LNCaP clone FGC (cell line): Measurements from ENCODE around the gene PRPF19.

Experiments
- DNase-seq: peaks from one replicate; pipeline ENCODE4 v3.0.0-alpha.2; 2011; ENCODE audit warnings: low read depth
- H3K4me3 ChIP-seq: 2 replicates; pipeline ENCODE4 v1.5.1; 2011; ENCODE audit warnings: mild to moderate bottlenecking, low read depth, low read length, control low read depth
- CTCF ChIP-seq: IDR thresholded peaks from 2 replicates; pipeline ENCODE4 v1.5.1; 2012; ENCODE audit warnings: mild to moderate bottlenecking; ENCODE audit not compliant: control insufficient read depth, insufficient read depth; ENCODE audit errors: extremely low read depth

Gene PRPF19

GRCh38 chr11:60860943-60861342 is 45.4 kb downstream of the PRPF19 start:
- H3K4me3 ChIP-seq = no peak overlapping the region
- DNase-seq = no peak
- TF ChIP-seq CTCF = no peak

- H3K4me3 ChIP-seq = no peak overlapping the region
- DNase-seq = no peak
- TF ChIP-seq CTCF = no peak
Measured at GRCh38 chr11:60859616-60860250, 46.7 kb downstream of the PRPF19 start.

- H3K4me3 ChIP-seq = no peak overlapping the region
- TF ChIP-seq CTCF = no peak
- no peak for DNase-seq
Measured at GRCh38 chr11:60858731-60859464, 47.5 kb downstream of the PRPF19 start.

- no peak for DNase-seq
- no peak overlapping the region for H3K4me3 ChIP-seq
- no peak for TF ChIP-seq CTCF
Measured at GRCh38 chr11:60858236-60858635, 48.1 kb downstream of the PRPF19 start.

- no peak for TF ChIP-seq CTCF
- no peak overlapping the region for H3K4me3 ChIP-seq
- DNase-seq = no peak
Measured at GRCh38 chr11:60857378-60858232, 48.8 kb downstream of the PRPF19 start.

GRCh38 chr11:60855726-60856633 is 50.4 kb downstream of the PRPF19 start, which contains the start of gene PTGDR2:
Gene PTGDR2 (minus strand): TSS chr11:60855950. CDS start chr11:60853722, 2,228 bp downstream.
- no peak for DNase-seq
- no peak within 1 kb of the TSS for H3K4me3 ChIP-seq
- TF ChIP-seq CTCF = no peak
